Activated CD4-positive, alpha-beta T cell treated with anti-CD3 and anti-CD28 coated beads, Interleukin-2, Interleukin-4, amounts not matched to agents 100 ng/mL and 50 ng/mL, durations not matched to agents 16 hours and 8 hours (primary cell): Measurements from ENCODE around the gene TADA3.
"Not testable (repeated sequence)": the region's sequence is repeated elsewhere in the genome, so short reads cannot be mapped to it uniquely, and the experiment has no call there.

Experiments
- DNase-seq: peaks from one replicate; pipeline ENCODE4 v3.0.0-alpha.2; 2020; ENCODE audit warnings: low spot score

TADA3 gene

DNA sequence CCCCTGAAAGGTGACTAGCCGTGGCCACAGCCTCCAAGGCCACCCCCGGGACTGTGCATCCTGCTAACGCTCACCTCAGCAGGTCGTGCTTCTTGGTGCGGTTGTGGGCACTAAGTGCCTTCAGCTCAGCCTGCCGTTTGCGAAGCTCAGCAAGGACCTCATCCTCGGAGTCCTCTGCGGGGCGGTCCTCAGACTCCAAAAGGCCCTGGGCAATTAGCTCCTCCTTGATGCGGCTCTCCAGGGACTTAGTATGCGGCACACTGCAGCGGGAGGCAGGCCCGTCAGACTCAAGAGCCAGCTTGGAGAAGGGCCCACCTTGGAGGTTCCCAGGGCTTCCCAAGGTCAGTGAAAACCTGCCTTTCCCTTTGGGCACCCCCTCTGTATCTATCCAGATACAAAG, 8.3 kb downstream of the TADA3 start:
- DNase-seq: no peak

DNA sequence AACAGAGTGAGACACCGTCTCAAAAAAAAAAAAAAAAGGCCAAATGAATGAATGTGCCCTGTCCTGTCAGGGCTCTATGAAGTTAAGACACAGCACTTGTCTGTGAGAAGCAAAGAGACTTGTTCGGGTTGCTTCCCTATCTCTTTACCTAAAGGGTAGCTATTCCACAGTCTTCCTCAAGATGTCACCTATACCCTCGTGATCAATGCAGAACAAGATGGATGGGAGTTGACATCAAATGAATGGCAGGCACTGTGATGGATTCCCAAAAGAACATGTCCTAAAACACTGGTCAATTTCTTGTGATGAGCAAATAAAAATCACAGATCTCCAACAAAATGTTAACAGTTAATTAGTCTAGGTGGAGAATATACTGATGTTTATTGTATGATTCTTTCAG, 9.5 kb downstream of the TADA3 start:
- no peak for DNase-seq

DNA sequence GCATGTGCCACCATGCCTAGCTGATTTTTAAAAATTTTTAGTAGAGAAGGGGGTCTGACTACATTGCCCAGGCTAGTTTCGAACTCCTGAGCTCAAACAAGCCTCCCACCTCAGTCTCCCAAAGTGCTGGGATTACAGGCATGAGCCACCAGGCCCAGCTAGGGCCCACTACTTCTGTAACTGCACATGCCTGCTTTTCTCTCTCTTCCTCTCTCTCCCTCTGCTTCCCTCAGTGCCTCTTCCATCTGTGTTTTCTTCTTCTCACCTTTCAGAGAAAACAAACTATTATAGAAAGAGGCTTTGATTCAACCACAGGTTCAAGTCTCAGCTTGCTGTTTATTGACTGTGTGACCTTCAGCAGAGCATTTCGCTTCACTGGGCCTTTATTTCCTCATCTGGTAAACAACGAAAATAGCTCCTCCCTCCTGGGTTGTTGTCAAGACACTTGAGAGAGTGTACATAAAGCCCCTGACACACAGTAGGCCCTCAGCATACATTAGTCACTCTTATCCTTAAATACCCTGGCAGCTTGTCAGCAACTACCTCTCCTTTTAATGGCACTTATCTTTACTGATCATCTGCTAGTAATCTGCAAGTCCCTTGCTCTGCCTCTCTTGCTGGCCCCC, 10.2 kb downstream of the TADA3 start:
- no peak for DNase-seq

DNA sequence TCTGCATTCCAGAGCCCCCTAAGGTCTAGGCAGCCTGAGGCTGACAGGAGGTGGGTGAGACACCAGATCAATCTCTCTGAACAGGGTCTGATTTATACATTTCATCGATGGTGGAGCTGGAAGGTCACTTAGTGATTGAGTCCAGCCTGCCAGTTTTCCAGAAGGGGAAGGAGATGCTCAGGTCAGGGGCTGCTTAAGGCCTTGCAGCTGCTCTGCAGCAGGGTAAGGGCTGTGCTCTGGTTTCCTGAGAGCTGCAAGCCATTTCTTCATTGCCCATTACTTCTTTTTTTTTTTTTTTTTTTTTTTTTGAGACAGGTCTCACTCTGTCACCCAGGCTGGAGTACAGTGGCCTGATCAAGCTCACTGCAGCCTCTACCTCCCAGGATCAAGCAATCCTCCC, 10.7 kb downstream of the TADA3 start:
- DNase-seq: no peak

DNA sequence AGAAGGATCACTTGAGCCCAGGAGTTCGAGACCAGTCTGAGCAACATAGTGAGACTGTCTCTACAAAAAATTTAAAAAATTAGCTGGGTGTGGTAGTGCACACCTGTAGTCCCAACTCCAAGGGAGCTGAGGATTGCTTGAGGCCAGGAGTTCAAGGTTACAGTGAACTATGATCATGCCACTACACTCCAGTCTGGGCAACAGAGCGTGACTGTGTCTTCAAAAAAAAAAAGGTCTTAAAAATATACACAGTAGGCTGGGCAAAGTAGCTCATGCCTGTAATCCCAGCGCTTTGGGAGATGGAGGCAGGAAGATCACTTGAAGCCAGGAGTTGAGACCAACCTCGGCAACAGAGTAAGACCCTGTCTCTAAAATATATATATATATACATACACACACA, 11.4 kb downstream of the TADA3 start:
- DNase-seq: no peak

DNA sequence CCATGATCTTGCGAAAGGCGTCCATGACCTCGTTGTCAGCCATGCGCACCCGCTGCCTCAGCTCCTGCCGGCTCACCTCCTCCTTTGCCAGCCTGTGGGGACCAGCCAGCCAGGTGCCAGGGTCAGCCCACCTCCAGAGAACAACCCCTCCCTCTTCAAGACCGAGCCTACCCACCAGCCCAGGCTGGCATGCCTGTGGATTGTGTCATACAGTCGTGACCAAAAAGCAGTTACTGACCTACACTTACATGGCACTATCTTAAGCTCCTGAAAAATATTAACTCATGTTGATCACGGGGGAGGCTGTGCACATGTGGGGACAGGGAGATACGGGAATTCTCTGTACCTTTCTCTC, 11.8 kb downstream of the TADA3 start:
- no peak for DNase-seq

DNA sequence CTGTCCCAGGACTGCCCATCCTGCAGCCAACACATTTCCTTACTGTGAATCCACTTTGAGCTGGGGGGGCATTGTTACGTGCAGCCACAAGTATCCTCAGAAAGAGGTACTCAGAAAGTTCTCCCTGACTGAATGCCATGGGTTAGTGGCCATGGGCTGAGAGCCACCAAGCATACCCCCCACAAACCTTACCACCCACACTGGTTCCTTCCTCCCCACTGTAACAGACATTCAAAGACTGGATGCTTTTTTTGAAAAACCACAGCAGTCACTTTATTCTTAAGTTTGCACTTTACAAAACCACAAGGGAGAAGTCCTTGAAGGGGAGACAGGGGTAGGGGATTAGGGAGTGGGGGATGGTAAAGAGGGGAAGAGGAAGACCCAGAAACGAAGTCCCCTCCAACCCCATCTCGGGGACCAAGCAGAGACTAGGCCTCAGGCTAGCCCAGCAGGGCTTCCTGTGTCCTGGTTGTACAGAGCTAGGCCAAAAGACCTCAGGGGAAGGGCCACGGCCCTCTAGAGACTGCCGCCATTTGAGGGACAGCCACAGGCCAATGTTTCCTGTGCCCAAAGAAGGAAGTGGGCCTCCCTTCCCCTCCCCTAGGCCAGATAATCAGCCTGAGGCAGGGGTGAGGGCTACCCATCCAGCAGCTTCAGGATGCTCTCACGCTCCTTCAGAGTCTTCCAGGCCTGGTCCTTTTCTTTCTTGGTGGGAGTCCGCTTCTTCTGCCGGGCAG, 12.4 kb downstream of the TADA3 start:
- DNase-seq: peak; percentile 41

DNA sequence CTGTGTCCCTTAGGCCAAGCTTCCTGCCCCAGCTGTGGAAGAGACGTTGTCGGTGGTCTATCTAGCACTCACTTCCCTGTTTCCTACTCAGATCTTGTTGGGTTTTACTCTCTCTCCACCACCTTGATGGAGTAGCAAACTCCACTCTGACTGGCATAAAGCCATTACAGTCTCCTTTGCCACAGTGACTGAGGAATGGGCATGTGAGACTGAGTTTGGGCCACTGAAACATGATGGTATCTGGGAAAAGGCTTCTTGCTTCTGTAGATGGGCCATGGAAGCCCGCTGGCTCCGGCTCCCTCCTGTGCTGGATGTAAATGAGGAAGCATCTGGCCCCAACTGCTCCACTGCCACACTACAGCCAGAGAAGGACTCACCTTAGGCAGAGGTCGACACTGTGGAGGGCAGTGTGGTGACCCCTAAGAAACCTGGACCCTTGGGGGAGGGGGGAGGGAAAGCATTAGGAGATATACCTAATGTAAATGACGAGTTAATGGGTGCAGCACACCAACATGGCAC, 13.1 kb downstream of the TADA3 start:
- no peak for DNase-seq

DNA sequence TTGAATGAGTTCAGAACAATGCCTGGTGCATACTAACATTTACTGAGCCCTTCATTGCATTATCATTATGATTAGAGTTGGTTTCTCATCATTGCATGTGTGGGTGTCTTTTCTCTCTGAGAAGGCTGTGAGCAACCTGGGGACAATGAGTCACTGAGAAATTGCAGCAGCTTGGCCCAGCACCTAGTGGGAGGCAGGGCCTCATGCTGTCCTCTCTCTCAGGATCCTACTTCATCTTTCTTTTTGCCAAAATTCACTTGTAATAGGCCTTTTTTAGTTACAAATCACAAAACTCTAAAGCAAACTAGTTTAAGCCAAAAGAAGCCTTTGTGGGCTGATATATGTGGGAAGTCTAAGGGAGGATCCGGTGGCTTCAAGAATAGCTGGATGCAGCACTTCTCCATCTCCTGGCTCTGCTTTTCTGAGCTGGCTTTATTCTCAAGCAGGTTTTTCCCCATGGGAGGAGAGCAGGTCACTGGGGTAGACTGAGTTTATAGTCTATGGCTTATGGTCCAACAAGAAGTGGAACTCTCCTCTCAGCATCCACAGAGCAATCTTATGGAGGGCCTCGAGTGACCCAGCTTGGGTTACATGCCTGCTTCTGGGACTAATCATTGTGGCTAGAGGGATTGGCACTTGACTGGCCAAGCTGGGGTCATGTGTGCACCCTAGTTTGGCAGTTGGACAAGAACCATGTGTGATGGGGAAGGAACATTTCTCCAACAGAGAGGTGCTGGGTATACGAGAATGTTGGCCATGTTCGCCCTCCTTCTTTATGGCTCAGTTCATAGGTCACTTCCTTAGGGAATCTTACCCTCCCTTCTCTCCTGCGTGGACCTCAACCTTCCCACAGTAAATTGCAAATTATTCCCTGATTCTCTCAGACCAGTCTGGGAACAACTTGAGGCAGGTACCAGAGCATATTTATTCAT, 13.9 kb downstream of the TADA3 start:
- DNase-seq: peak; percentile 74

DNA sequence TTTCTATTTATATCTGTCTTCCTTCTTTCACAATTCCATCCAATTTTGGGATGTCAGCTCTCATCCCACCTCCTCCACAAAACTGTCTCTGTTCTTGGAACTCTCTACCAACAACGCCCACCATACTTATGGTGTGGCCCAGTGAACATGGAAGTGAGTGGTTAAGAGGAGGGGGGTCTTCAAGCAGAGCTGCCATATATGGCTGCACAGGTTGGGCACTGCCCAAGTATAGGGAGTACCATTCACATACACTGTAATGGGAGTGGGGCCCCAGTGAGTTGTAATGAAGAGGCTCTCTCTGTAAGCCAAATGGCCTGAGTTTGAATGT, 14.6 kb downstream of the TADA3 start:
- DNase-seq: no peak

DNA sequence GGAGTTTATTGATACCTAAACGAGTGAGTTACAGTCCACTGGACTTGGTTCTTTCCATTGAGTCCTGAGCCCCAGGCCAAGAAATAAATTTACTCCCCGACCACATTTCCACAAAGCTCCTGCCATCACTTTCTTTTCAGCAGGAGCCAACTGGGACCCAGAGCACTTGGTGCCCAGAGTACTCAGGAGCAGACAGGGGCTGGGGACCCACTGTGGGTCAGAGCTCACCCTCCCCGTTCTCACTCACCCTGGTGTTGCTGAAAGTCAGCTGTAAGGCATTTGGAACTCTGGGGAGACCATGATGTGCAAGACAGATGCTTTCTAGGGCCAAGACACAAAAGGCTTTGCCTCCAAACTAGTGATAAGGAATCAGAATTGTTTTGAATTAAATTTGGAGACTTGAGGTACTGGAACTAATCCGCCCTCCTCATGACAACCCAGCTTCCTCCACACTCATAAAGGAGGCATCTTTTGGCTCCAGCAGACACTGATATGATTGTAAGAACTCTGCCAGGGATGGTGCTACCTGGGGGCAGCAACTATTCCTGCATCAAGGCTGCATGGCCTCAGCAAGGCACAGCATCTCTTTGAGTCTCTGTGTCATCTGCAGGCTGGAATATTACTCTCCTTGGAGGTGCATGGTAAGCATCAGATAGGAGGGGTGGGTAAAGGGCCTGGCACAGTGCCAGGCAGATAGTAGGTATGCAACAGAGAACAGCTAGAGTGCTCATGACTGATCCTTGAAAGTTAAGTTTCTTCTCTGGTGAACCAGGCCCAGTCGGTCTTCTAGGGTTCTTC, 15.2 kb downstream of the TADA3 start:
- DNase-seq: no peak

DNA sequence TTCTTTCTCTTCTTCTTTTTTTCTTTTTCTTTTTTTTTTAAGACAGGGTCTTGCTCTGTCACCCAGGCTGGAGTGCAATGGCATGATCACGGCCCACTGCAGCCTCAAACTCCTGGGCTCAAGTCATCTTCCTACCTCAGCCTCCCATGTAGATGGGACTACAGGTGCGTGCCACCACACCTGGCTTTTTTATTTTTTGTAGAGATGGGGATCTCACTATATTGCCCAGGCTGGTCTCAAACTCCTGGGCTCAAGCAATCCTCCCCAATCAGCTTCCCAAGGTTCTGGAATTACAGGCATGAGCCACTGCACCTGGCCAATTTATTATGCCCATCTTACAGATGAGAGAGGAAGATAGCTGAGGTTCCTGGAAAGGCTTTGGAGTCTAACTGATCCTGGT, 21.3 kb downstream of the TADA3 start:
- DNase-seq: not testable (repeated sequence)

DNA sequence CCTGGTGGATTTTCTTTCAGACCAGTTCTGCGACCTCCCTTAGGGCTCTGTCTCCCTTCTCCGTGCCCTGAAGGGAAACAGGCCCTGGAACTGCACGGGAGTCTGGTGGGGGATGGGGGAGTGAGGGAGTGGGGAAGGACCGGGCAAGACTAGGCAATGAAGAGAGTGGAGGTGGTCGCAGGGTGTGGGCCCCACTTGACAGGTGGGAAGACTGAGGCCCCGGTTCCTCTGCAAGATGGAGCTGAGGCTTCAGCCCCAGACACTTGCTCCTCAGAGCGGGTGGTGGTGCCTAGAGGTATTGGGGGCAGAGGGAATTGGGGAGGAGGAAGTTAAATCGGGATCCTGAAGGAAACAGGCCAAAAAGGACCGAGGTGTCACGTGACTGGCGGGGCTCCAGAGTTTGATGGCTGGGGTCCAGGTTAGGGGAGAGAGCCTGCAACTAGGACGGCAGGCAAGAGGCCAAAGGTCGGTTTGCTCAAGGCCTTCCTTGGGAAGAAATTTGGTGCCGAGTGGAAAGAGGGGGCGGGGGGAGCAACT, 21.9 kb downstream of the TADA3 start:
- no peak for DNase-seq

DNA sequence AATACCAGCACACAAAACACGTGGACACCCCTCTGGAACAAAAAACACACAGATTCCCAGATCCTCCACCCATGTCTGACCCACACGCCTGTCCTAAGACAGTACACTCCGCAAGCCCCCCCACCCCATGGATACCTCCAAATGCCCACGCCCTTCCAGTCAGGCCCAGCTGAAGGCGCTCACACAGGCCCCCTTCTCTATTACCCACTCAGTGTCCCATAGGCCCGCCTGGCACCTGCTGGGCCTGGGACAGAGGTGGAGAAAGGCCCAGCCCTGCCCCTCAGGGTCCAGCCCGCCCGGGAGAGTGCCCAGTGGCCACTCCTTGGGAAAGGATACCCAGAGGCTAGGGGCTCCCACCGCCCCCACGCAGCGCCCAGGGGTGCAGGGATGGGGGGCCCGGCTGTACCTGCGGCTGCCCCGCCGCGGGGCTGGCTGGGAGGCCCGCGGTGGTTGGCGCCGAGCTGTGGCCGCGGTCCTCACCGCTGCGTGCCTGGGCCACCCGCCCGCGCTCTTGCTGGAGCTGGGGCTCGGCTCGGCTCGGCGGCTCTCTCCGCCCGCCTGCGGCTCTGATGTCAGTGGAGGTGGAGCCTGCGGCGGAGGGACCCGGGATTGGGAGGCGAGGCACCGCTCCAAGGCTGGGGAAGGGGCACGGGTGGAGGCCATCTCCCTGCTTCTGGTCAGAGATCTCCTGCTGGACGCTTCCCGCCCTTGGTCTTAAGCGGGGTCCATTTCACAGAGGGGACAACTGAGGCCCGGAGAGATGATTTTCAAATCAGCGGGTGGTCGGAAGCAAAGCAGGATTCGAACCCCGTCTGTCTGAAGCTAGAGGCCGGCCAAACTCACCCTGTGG, 22.6 kb downstream of the TADA3 start, which contains the start of gene CAMK1:
CAMK1 (minus strand) TSS at position 522 of the 850 bp plus-strand sequence. CDS start 2,198 bp downstream, outside the sequence.
- DNase-seq: peak; percentile 64

DNA sequence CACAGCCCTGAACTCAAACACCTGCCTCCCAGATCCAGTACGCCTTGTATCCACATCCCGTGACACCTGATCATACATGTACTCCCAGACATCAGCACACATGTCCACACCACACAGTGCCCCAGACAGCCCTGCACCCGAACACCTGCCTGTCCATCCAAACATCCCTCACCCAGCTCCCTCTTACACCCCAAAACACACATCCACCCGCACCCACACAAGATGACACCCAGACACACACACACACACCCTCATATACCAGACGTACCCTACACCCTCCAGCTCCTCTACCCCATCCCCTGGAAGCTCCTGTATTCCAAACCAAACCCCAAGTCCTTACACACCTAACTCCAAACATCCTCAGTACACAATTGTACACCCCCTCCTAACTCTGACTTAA, 23.3 kb downstream of the TADA3 start:
- no peak for DNase-seq

DNA sequence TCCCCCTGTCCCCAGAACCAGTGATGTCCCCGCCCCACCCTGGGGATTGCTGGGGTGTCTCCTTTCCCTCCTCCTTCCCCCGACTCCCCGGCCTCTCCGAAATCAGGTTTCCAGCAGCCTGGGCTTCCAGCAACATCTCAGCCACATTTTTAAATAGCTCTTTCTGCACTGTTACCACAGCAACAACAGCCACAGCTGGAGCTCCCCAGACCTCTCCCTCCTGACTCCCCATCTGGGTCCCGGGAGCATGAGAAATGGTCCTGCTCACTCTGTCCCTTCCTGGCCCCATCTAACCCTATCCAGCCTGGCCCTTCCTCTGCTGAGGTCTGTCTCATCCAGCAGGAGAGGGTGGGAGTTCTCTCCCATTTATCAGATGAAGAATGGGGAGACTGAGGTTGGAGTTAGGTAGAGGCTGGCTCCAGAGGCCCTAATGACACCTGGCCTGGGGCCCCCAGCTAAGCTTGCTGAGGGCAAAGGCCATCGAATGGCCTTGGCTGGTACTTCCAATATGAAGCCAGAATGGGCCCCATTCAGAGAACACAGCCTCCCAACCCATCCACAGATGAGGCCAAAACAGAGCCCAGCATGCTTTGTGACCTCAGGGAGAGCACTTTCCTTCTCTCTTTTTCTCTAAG, 24.0 kb downstream of the TADA3 start:
- DNase-seq: no peak

DNA sequence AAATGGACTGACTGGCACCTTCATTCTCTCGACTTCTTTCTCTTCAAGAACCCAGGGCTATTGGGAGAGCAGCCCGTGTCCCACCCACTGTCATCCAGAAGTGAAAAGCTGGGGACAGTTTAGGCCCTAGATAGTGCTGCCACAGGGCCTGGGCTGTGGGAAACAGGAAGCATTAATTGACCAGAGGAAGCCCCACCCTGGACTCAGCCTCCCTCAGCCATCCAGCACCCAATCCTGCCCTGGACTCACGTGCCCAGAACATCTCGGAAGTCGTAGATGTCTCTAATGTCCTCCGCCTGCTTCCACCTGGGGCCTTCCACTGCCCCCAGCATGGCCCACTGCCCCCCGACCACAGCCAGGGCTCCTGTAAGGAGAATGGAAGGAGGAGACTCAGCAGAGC, 24.9 kb downstream of the TADA3 start:
- no peak for DNase-seq

DNA sequence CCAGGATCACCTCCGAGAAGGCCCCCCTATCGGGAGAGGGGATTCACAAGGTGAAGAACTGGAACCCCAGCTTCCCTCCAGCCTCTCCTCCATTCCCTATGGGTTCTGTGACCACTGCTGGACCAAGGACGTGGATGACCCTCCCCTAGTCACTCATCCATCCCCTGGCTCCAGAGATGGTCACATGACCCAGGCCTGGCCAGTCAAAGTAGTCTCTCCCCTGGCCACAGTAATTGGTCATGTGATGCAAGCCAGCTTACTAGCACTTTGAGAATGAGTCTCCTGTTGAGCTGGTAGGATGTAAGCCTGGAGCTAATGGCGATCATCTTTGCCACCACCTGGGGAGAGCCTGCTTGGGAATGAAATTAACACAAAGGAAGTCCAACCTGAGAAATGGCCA, 26.4 kb downstream of the TADA3 start:
- DNase-seq: no peak

DNA sequence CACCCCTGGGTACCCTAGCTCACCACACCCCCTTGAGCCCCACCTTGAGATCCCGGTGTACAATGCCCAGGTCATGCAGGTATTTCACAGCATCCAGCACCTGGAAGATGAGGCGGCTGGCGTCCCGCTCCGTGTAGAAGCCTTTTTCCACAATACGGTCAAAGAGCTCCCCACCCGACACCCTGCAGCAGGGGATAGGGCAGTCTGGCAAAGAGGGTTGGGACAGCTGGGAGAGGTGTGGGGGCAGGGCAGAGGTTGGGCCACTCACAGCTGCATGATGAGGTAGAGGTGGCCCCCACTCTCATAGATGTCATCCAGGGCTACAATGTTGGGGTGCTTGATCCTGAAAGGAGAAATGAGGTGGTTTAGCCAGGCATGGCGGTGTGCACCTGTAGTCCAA, 29.4 kb downstream of the TADA3 start:
- DNase-seq: no peak

DNA sequence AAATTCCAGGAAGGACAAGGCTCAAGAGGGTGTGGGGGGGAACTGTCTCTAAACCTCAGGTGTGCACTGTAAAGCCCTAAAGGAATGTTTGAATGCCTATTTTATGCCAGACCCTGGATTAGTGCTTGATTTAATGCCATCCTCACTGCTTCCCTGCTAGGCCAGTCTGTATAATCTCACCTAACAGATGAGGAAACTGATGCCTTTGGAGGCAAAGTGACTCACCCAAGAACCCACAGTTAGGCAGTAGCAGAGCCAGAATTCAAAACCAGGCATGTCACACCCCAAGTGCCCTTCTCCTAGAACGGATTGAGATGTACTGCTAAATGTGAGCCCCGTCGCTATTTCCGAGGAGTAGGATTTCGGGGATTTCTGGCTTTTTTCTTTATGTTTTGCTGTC, 30.4 kb downstream of the TADA3 start:
- DNase-seq: no peak
